Measurements from ENCODE around the gene DSE.
A peak's percentile ranks its signal among the peaks of the same experiment; 100 is the strongest.
"Not testable (repeated sequence)": the region's sequence is repeated elsewhere in the genome, so short reads cannot be mapped to it uniquely, and the experiment has no call there.

The DSE gene

DNA sequence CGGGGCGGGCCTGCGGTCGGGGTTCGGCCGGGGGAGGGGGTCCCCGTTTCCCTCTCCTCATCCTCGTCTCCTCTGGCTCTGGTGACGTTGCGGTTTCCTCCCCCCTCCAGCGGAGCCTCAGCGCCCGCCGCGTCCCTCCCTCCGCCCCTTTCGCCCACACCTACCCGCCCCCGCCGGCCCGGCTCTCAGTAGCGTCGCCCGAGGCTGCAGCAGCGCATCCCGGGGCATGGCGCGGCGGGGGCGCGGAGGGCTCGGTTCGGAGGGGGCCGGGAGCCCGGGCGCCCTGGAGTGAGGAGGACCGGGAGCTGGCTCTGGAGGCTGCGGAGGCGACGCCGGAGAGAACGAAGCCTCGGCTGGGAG, at the start of gene DSE:
Gene DSE, plus strand, starts transcription at position 188 of the 360 bp plus-strand sequence. CDS start 28,304 bp downstream, outside the sequence.
- peak; percentile 83 for DNase-seq

DNA sequence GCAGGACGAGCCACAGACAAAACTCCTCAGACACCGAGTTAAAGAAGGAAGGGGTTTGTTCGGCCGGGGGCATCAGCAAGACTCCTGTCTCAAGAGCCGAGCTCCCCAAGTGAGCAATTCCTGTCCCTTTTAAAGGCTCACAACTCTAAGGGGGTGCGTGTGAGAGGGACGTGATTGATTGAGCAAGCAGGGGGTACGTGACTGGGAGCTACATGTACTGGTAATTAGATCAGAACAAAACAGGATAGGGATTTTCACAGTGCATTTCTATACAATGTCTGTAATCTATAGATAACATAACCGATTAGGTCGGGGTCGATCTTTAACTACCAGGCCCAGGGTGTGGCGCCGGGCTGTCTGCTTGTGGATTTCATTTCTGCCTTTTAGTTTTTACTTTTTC, 48.8 kb upstream of the DSE start:
- not testable (repeated sequence) for DNase-seq

GRCh38 chr6:116323863-116324262, 46.9 kb upstream of the DSE start:
- DNase-seq, result peak; percentile 8

- not testable (repeated sequence) for DNase-seq
Observed at GRCh38 chr6:116325634-116326132, 45.1 kb upstream of the DSE start.

- DNase-seq, result no peak
Observed at GRCh38 chr6:116326181-116326671, 44.5 kb upstream of the DSE start.

DNA sequence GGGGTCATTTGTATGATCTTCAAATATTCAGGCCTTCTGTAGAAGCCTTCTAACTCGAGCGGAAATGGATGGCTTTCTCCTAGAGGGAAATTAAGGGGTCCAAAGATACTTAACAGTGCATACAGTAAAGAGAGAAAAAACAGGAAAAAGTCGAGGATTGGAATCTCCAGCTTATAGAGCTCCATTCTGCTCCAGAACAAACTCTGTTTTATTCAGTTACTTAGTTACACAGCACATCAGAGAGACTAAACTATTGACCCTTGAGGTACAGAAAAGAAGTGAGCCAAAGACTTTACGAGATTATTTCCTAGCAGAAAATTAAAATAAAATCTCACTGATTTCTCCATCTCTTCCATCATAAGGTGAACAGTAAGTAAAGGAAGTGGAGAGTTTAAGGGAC, 43.8 kb upstream of the DSE start:
- DNase-seq, result no peak

DNA sequence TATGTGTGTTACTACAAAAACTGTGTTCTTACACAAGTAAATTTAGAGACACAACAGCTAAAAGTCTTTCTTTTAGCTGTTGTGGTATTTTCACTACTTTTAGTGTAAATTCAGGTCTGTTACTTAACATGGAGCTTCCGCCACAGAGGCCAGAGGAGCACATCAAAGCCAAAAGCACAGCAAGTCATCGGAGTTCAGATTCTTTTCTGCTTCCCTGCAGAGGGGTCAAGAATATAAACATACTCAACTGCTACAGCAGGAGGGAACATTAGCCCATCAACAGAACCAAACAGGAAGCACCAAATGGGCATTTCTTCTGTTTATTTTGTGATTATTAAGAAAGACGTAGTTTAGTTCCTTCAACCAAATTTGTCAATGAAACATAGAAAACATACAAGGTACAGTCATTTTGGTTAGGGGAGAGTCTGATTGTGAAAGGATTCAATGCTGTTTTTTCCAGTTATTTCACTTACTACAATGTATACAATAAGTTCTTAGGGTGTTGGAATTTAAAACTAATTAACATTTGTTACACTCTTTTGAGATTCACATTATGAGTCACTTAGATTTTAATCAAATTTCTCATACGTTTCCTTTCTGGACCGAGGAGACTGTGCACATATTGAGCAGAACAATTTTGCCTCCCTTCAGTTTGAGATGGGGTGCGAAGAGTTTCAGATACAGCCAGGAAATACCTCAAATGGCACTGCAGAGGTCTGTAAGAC, 42.8 kb upstream of the DSE start:
- DNase-seq, result no peak

DNA sequence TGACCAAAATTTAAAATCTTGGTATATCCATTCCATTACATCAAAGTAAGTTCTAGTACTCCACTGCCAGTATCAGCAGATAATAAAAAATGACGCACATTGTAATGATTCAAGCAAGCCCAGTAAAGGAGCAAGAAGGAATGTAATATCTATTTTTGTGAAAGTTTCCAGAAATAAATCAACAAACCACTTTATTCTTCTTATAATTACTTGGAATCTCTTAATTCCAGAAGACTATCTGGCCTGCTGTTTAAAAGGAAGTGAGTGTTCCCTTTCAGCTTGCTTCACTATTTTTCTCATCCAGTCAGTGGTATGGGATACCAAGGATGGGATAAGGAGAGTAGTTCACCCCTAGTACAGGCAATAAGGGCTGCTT, 42.2 kb upstream of the DSE start:
- DNase-seq, result no peak

DNA sequence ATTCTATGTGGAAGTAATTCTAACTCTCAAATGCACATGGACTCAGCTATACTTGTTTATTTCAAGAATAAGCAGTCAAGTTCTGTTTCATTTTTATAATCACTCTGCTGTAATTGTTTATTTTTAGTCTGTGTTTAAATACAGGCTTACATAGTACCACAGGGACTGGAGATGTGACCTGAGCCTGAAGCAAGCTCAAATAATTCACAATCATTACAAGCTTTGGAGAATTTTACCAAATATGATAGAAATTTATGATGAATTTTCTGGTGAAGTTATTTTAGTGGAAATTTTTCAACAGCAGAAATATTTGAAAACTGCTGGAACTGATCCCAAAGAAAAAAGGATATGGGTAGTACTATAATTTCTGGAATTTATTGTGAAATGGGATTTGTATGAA, 41.6 kb upstream of the DSE start:
- DNase-seq, result no peak

DNA sequence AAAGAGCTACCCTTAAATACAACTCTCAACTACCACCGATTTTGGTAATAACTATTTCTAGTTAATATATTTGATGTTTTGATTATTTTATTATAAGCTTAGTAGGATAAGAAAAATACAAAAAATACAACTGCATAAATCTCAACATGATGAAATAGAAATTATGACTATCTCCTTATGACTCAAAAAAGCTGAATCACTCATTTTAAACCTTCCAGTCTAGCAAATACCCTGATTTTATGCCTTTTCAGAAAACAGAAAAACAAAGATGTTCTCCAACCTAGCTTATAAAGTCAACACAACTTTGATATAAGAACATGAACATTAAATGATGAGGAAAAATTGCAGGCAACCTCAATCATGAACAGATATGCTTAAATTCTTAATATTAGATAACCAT, 40.2 kb upstream of the DSE start:
- DNase-seq, result no peak

GRCh38 chr6:116332096-116332495, 38.7 kb upstream of the DSE start:
- no peak for DNase-seq

- DNase-seq, result not testable (repeated sequence)
Observed at GRCh38 chr6:116334638-116335409, 35.9 kb upstream of the DSE start.

DNA sequence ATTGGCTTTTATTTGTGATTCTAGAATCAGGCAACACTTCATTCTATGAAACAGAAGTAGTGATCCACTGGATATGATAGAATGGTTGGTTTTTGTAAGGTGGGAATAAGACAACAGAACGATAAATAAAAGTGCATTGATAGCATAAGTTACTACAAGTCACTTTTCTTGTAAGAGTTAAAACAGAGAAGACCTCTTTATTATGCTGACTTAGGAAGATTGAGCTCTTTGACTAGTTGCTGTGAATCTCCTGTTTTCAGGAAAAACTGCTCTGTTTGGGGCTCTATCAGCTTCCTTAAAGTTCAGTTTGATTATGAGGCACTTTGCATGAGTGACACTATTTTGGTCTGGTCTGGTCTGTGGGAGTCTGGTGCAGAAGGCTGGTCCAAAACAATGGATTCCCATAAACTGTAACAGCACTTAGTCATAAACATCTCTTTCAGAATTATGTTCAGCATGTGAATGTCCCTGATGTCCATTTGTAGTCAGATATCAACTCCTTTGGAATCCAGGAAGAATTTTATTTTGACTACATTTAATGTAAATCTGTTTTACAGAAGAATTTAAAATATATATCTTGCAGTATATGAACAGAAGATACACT, 35.0 kb upstream of the DSE start:
- no peak for DNase-seq

- DNase-seq, result no peak
Observed at GRCh38 chr6:116338943-116339342, 31.8 kb upstream of the DSE start.

GRCh38 chr6:116340625-116341024, 30.1 kb upstream of the DSE start:
- DNase-seq, result not testable (repeated sequence)

- DNase-seq, result no peak
Observed at GRCh38 chr6:116349216-116349615, 21.5 kb upstream of the DSE start.

- DNase-seq, result no peak
Observed at GRCh38 chr6:116351101-116351500, 19.6 kb upstream of the DSE start.

GRCh38 chr6:116352515-116353471, 18.0 kb upstream of the DSE start:
- DNase-seq, result no peak

GRCh38 chr6:116354236-116354635, 16.5 kb upstream of the DSE start:
- no peak for DNase-seq

DNA sequence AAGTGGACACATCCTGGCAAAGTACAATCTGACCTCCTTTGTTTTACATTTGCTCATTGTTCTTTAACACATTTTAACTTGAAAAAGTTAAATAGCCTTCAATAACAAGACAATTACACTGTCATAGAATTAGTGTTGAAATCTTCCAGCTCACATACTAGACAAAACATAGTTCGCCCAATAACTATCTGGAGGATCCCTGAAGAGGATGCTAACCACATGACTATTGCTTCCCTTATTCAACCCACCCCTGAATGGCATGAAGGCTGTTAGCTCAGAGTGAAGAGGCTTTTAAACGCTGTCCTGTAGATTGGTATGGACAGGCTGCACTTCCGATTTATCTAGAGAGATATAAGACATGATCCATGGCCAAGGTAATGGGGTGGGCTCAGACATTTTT, 15.0 kb upstream of the DSE start:
- no peak for DNase-seq

DNA sequence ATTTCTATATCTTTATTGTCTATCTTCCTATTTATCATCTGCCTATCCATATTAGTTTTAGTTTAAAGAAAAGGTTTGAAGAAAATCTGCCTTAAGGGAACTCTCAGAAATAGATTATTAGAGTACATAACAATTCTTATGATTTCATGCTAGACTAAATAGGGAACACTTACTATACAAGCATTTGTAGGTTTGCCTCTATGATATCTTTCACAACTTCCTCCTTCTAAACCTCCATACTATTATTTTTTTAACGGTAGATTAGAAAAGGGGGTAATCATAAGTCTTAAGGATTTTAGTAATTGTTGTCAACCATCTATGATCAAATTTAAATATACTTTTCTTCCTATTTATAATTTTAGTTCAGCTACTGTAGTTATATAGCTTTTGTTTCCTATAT, 11.6 kb upstream of the DSE start:
- DNase-seq, result no peak

GRCh38 chr6:116359835-116360234, 10.9 kb upstream of the DSE start:
- no peak for DNase-seq

DNA sequence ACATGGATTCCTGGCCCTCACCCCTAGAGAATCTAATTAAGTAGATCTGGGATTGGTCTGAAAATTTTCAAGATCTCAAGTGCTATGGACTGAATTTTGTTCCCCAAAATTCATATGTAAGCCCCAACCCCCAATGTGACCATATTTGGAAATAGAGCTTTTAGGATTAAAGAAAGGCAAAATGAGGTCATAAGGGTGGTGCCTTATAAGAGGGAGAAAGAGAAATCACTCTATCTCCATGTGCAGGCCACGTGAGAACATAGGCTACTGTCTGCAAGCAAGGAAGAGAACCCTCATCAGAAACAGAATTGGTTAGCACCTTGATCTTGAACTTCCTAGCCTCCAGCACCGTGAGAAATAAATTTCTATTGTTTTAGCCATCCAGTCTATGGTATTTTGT, 8.5 kb upstream of the DSE start:
- no peak for DNase-seq
